Smooth muscle cell (in vitro differentiated cells): Measurements from ENCODE around the gene NCR1. TPM values are rescaled to one million over a fixed set of nuclear protein-coding genes. Genes with fewer than 3 reads are reported as not detected.
"Not testable (repeated sequence)": the region's sequence is repeated elsewhere in the genome, so short reads cannot be mapped to it uniquely, and the experiment has no call there.

Experiments used
- DNase-seq: peaks from one replicate; lab custom pipeline; 2025; ENCODE audit not compliant: unreplicated experiment; lab: John Stamatoyannopoulos, UW
- H2AFZ ChIP-seq: fragments of 200-600 bp; sonication (generic); 2 replicates; pipeline ENCODE4 v1.6.0; 2016; ENCODE audit warnings: antibody characterized with exemption, low read depth, mild to moderate bottlenecking
- H3F3A ChIP-seq: fragments of 200-600 bp; sonication (generic); 2 replicates; pipeline ENCODE4 v1.6.0; 2017; ENCODE audit warnings: antibody characterized with exemption, low read depth
- H3K27ac ChIP-seq: fragments of 200-600 bp; sonication (generic); 2 replicates; pipeline ENCODE4 v1.5.1; 2016; ENCODE audit warnings: low read depth, mild to moderate bottlenecking
- H3K27me3 ChIP-seq: fragments of 200-600 bp; sonication (generic); 2 replicates; pipeline ENCODE4 v1.6.1; 2016; ENCODE audit warnings: low read depth, mild to moderate bottlenecking
- H3K36me3 ChIP-seq: fragments of 200-600 bp; sonication (generic); 2 replicates; pipeline ENCODE4 v1.5.1; 2016; ENCODE audit warnings: low read depth
- H3K4me1 ChIP-seq: fragments of 200-600 bp; sonication (generic); 2 replicates; pipeline ENCODE4 v1.5.1; 2016; ENCODE audit warnings: low read depth
- H3K4me2 ChIP-seq: fragments of 200-600 bp; sonication (generic); 2 replicates; pipeline ENCODE4 v1.6.0; 2016; ENCODE audit warnings: mild to moderate bottlenecking
- H3K4me3 ChIP-seq: fragments of 200-600 bp; sonication (generic); 2 replicates; pipeline ENCODE4 v1.5.1; 2016; ENCODE audit warnings: mild to moderate bottlenecking
- H3K79me2 ChIP-seq: fragments of 200-600 bp; sonication (generic); 2 replicates; pipeline ENCODE4 v1.6.0; 2016; ENCODE audit warnings: low read depth, mild to moderate bottlenecking
- H3K9ac ChIP-seq: fragments of 200-600 bp; sonication (generic); 2 replicates; pipeline ENCODE4 v1.6.0; 2016; ENCODE audit warnings: low read depth
- H3K9me3 ChIP-seq: fragments of 200-600 bp; sonication (generic); replicated peaks from 2 replicates; pipeline ENCODE4 v1.5.1; 2016; ENCODE audit warnings: low read depth
- H4K20me1 ChIP-seq: fragments of 200-600 bp; sonication (generic); 2 replicates; pipeline ENCODE4 v1.6.0; 2016; ENCODE audit warnings: low read depth
- CTCF ChIP-seq: fragments of 200-600 bp; sonication (generic); IDR thresholded peaks from 2 replicates; pipeline ENCODE4 v1.5.1; 2017; ENCODE audit warnings: borderline replicate concordance, mild to moderate bottlenecking, antibody characterized with exemption; ENCODE audit not compliant: insufficient read depth, poor library complexity, severe bottlenecking
- WGBS: methylation state at CpG from one replicate; pipeline ENCODE4 v1.1.7; 2016; ENCODE audit warnings: low lambda C conversion rate; 5-methylcytosine and 5-hydroxymethylcytosine counted together
- polyA plus RNA-seq: library from polyadenylated mRNA; unstranded; fragments of >200 nt; fragmentation: Nextera tagmentation; extraction: Ambion mirVana; gene quantifications from 2 replicates; pipeline ENCODE4 v1.2.1, GENCODE V29; 2016
- total RNA-seq: library from RNA; depleted of rRNA; stranded (reverse); fragments of >200 nt; gene quantifications from 2 replicates; pipeline ENCODE4 v1.2.3, GENCODE V29; 2014

NCR1 gene
- total and polyA plus RNA-seq, 2 experiments from 2014 or later: 0.64 TPM; not detected in 1

GRCh38 chr19:54906819-54907218, 871 bp downstream of the NCR1 start:
- WGBS: 94% methylated on average over 7 of the region's 7 CpGs
- no peak for TF ChIP-seq CTCF
- no peaks in the 10 kb centered on the region for H3K9me3 ChIP-seq

GRCh38 chr19:54907899-54908298, 2.0 kb downstream of the NCR1 start:
- not testable (repeated sequence) for H3K27me3 ChIP-seq, H2AFZ ChIP-seq, H3K36me3 ChIP-seq, H3K4me1 ChIP-seq, H3K4me3 ChIP-seq, H3F3A ChIP-seq, H3K27ac ChIP-seq, H4K20me1 ChIP-seq, H3K9ac ChIP-seq, DNase-seq, H3K9me3 ChIP-seq, H3K79me2 ChIP-seq, H3K4me2 ChIP-seq
- 90% methylated on average over 5 of the region's 5 CpGs for WGBS

More at GRCh38 chr19:54906819-54907218, 871 bp downstream of the NCR1 start:
- Histone ChIP-seq H4K20me1 (no peaks in the 10 kb centered on the region), H3K79me2 (no peaks in the 10 kb centered on the region), H3F3A (peaks cover 5% of the 10 kb centered on the region), H3K36me3 (no peaks in the 10 kb centered on the region), H3K27me3 (no peaks in the 10 kb centered on the region), H2AFZ (peak overlapping the region; percentile 76), H3K4me3 (no peak overlapping the region), H3K27ac (no peak overlapping the region), H3K4me2 (no peak overlapping the region), H3K9ac (no peak overlapping the region), H3K4me1 (no peaks in the 10 kb centered on the region)
- no peak for DNase-seq

- H3K79me2 ChIP-seq: no peaks in the 10 kb centered on the region
- WGBS: 91% methylated on average over 11 of the region's 11 CpGs
- no peaks in the 10 kb centered on the region for H3K27me3 ChIP-seq
- no peaks in the 10 kb centered on the region for H4K20me1 ChIP-seq
- H3K4me2 ChIP-seq: no peak overlapping the region
- no peak for DNase-seq
- H2AFZ ChIP-seq: no peak overlapping the region
- no peak overlapping the region for H3K4me3 ChIP-seq
- H3K27ac ChIP-seq: no peak overlapping the region
- no peak overlapping the region for H3K9ac ChIP-seq
- TF ChIP-seq CTCF: no peak
- no peaks in the 10 kb centered on the region for H3K36me3 ChIP-seq
- H3K4me1 ChIP-seq: no peaks in the 10 kb centered on the region
- no peaks in the 10 kb centered on the region for H3F3A ChIP-seq
- no peaks in the 10 kb centered on the region for H3K9me3 ChIP-seq
These were observed 10.9 kb downstream of the NCR1 start for GRCh38 chr19:54916822-54917221.

- Histone ChIP-seq H3K27ac (no peak overlapping the region), H3K4me2 (no peak overlapping the region), H3K4me1 (no peaks in the 10 kb centered on the region), H2AFZ (no peak overlapping the region), H3K79me2 (no peaks in the 10 kb centered on the region), H3K9me3 (no peaks in the 10 kb centered on the region), H3K9ac (no peak overlapping the region), H3K4me3 (no peak overlapping the region), H3F3A (no peaks in the 10 kb centered on the region), H3K27me3 (no peaks in the 10 kb centered on the region), H3K36me3 (no peaks in the 10 kb centered on the region), H4K20me1 (no peaks in the 10 kb centered on the region)
- no peak for TF ChIP-seq CTCF
- 93% methylated on average over 9 of the region's 9 CpGs for WGBS
- no peak for DNase-seq
These were observed 12.6 kb downstream of the NCR1 start for GRCh38 chr19:54918499-54918898.
